Adrenal gland (tissue), 5 donors: Measurements from ENCODE around the gene BDH2.

ENCODE experiments used
- CTCF ChIP-seq, 6 experiments: fragments of 450-650 bp in 4 of 6; fragments of 200-600 bp in 2 of 6; sonication (generic) in 1 of 6; IDR thresholded peaks; 1 replicate in 5 of 6; 2 replicates in 1 of 6; pipeline versions ENCODE4 v1.5.1 to v1.8.0; 2016 to 2021; ENCODE audit warnings: antibody characterized with exemption in 6 of 6, mild to moderate bottlenecking in 2 of 6, moderate library complexity in 1 of 6
- POLR2A ChIP-seq, 2 donors: fragments of 450-650 bp; IDR thresholded peaks; one replicate each; pipeline ENCODE4 v1.6.1; 2017; ENCODE audit warnings: antibody characterized with exemption in 2 of 2, mild to moderate bottlenecking in 2 of 2, moderate library complexity in 1 of 2
- donor health status: DM: no; HTN: no; CAD: no.

GRCh38 chr4:103111598-103111997 is 12.0 kb upstream of the BDH2 start:
- TF ChIP-seq CTCF (IDR thresholded peaks at IDR 0.05) (no peak), POLR2A (IDR thresholded peaks at IDR 0.05) (no peak)
